A549 (cell line): ENCODE measurements around the gene FRMD4A. TPM values are rescaled to one million over a fixed set of nuclear protein-coding genes. Genes with fewer than 3 reads are reported as not detected.

Experiments
- ATAC-seq, 2 experiments: fragments of 200-7000 bp in 1 of 2; fragments of >200 bp in 1 of 2; cut with Nextera tagmentation in 1 of 2; cut with Tn5 transposase in 1 of 2; 3 replicates each; pipeline versions ENCODE4 v1.8.0 to v1.9.1; 2018 to 2020; ENCODE audit warnings: mild to moderate bottlenecking in 1 of 2, moderate library complexity in 1 of 2
- CTCF ChIA-PET: fragments of 300-600 bp; sonication (Branson Sonifier 250); formaldehyde crosslinking; extraction: SDS; loops from one replicate; lab custom pipeline; 2021; ENCODE audit warnings: antibody characterized with exemption, inconsistent platforms; lab: Yijun Ruan, JAX
- POLR2A ChIA-PET: fragments of 350-600 bp; formaldehyde crosslinking; extraction: SDS; loops from one replicate; lab custom pipeline; 2021; ENCODE audit warnings: antibody characterized with exemption, inconsistent platforms; lab: Yijun Ruan, JAX
- DNase-seq, 2 experiments: peaks; one replicate each; pipeline versions ENCODE4 v3.0.0 to v3.0.0-alpha.2; 2011 to 2016; ENCODE audit warnings: low read depth in 1 of 2, low spot score in 1 of 2
- FAIRE-seq: peaks from 2 replicates; lab custom pipeline; 2011; peaks lifted over from hg19 to GRCh38; lab: Jason Lieb, UNC
- H3K27ac ChIP-seq, 2 experiments: fragments of >200 bp; sonication (Bioruptor Twin); formaldehyde crosslinking; 3 replicates each; pipeline ENCODE4 v1.5.1; 2016 to 2017
- H3K4me1 ChIP-seq: fragments of >200 bp; sonication (Bioruptor Twin); formaldehyde crosslinking; 3 replicates; pipeline ENCODE4 v1.6.1; 2016
- H3K4me2 ChIP-seq: fragments of >200 bp; sonication (Bioruptor Twin); formaldehyde crosslinking; 3 replicates; pipeline ENCODE4 v1.6.1; 2016
- H3K4me3 ChIP-seq: fragments of >200 bp; sonication (Bioruptor Twin); formaldehyde crosslinking; 3 replicates; pipeline ENCODE4 v1.5.1; 2016
- H3K9me3 ChIP-seq: fragments of >200 bp; sonication (Bioruptor Twin); formaldehyde crosslinking; 3 replicates; pipeline ENCODE4 v1.6.1; 2016
- ATOH8 ChIP-seq: fragments of 250-450 bp; sonication (Bioruptor Pico); IDR thresholded peaks from 2 replicates; pipeline ENCODE4 v1.5.0; 2020; ENCODE audit warnings: low read depth, mild to moderate bottlenecking, moderate library complexity
- BCL3 ChIP-seq: fragments of >200 bp; sonication (Bioruptor Twin); formaldehyde crosslinking; IDR thresholded peaks from 3 replicates; pipeline ENCODE4 v1.6.1; 2016
- FOSB ChIP-seq: fragments of 250-450 bp; sonication (Bioruptor Pico); IDR thresholded peaks from 2 replicates; pipeline ENCODE4 v1.5.0; 2020; ENCODE audit warnings: mild to moderate bottlenecking, moderate library complexity
- HES2 ChIP-seq: fragments of >200 bp; sonication (Bioruptor Twin); formaldehyde crosslinking; IDR thresholded peaks from 2 replicates; pipeline ENCODE4 v1.6.1; 2016
- HMGXB4 ChIP-seq: fragments of 250-450 bp; sonication (Bioruptor Pico); IDR thresholded peaks from 2 replicates; pipeline ENCODE4 v1.5.0; 2021; ENCODE audit warnings: mild to moderate bottlenecking, moderate library complexity, borderline replicate concordance
- MAZ ChIP-seq: fragments of 150-350 bp; IDR thresholded peaks from 2 replicates; pipeline ENCODE4 v1.6.1; 2014; ENCODE audit warnings: antibody characterized with exemption, low read depth, low read length, borderline replicate concordance
- NPAS2 ChIP-seq: fragments of 250-450 bp; sonication (Bioruptor Pico); IDR thresholded peaks from 2 replicates; pipeline ENCODE4 v1.8.0; 2022; ENCODE audit warnings: mild to moderate bottlenecking, moderate library complexity, borderline replicate concordance
- POLR2A ChIP-seq: IDR thresholded peaks from 2 replicates; pipeline ENCODE4 v1.6.1; 2012; ENCODE audit warnings: mild to moderate bottlenecking, low read length
- POLR2AphosphoS2 ChIP-seq: conservative IDR thresholded peaks from 2 replicates; pipeline ENCODE4 v1.6.1; 2012; ENCODE audit warnings: low read length, improper control_type of control experiment, inconsistent platforms
- RARB ChIP-seq: fragments of 250-450 bp; sonication (Bioruptor Pico); IDR thresholded peaks from 2 replicates; pipeline ENCODE4 v1.8.0; 2021; ENCODE audit warnings: mild to moderate bottlenecking, moderate library complexity
- REST ChIP-seq: fragments of 200-600 bp; sonication (generic); IDR thresholded peaks from 2 replicates; pipeline ENCODE4 v1.6.1; 2016; ENCODE audit warnings: antibody characterized with exemption, mild to moderate bottlenecking, moderate library complexity
- SMC3 ChIP-seq: fragments of >200 bp; sonication (Bioruptor Twin); formaldehyde crosslinking; IDR thresholded peaks from 3 replicates; pipeline ENCODE4 v1.6.1; 2018; ENCODE audit warnings: inconsistent platforms
- WGBS: methylation state at CpG from one replicate; pipeline ENCODE4 v1.1.6; 2017; ENCODE audit errors: missing lambda C conversion rate; 5-methylcytosine and 5-hydroxymethylcytosine counted together
- polyA plus RNA-seq, 4 experiments: library from polyadenylated mRNA; depleted of rRNA in 3 of 4; stranded (reverse); fragments of >200 nt; fragmentation: RNase III in 1 of 4; extraction: RNeasy Plus Mini Kit Qiagen cat#74134 plus additional on column Dnase treatment in 1 of 4; gene quantifications; 2 replicates in 3 of 4; 3 replicates in 1 of 4; pipeline ENCODE4 v1.2.3, GENCODE V29; 2011 to 2017

Gene FRMD4A
- polyA plus RNA-seq, 2 of the 4 experiments (the other 2 are of a cell fraction), result 2.5 to 4.7 TPM

GRCh38 chr10:14089556-14090292 is 241.0 kb downstream of the FRMD4A start:
- 70% methylated on average over 17 of the region's 17 CpGs for WGBS
- no peak overlapping the region for H3K4me2 ChIP-seq
- CTCF ChIA-PET, result no interaction called here
- no peaks in the 10 kb centered on the region for H3K9me3 ChIP-seq
- H3K4me3 ChIP-seq, result no peak overlapping the region
- TF ChIP-seq POLR2AphosphoS2 (no peak), REST (no peak), HMGXB4 (no peak), RARB (no peak), MAZ (no peak), NPAS2 (CRISPR knock-in tag) (no peak)
- TF ChIP-seq, all 56 proteins: peak for 0
- POLR2A ChIA-PET, result no interaction called here
- ATAC-seq (no peak), DNase-seq (no peak), FAIRE-seq (no peak)
- Histone ChIP-seq H3K4me1 (no peaks in the 10 kb centered on the region), H3K27ac (no peak overlapping the region)

GRCh38 chr10:14087566-14087965 is 243.2 kb downstream of the FRMD4A start:
- H3K4me3 ChIP-seq, result no peak overlapping the region
- no peak for TF ChIP-seq FOSB (CRISPR knock-in tag)
- TF ChIP-seq, all 56 proteins: peak for 0
- ChIA-PET POLR2A (no interaction called here), CTCF (no interaction called here)
- Histone ChIP-seq H3K4me1 (no peaks in the 10 kb centered on the region), H3K9me3 (no peaks in the 10 kb centered on the region), H3K4me2 (no peak overlapping the region), H3K27ac (no peak overlapping the region)
- ATAC-seq (no peak), FAIRE-seq (no peak), DNase-seq (no peak)
- WGBS, result 53% methylated on average over 7 of the region's 7 CpGs

GRCh38 chr10:14086596-14086995 is 244.1 kb downstream of the FRMD4A start:
- ATAC-seq, result no peak
- CTCF ChIA-PET, result interaction anchor here (0.7 to 1.0 kb wide), 2 partner anchors 23 to 29 kb away, joined by 3 to 4 read pairs; no protein-coding TSS in a partner anchor

More at GRCh38 chr10:14086596-14086995, 244.1 kb downstream of the FRMD4A start:
- Histone ChIP-seq H3K4me2 (no peak overlapping the region), H3K4me3 (no peak overlapping the region), H3K9me3 (no peaks in the 10 kb centered on the region), H3K27ac (no peak overlapping the region), H3K4me1 (no peaks in the 10 kb centered on the region)
- TF ChIP-seq POLR2A (no peak), BCL3 (no peak), HES2 (no peak), ATOH8 (CRISPR knock-in tag) (no peak), SMC3 (no peak)
- POLR2A ChIA-PET, result no interaction called here
- DNase-seq (no peak), FAIRE-seq (no peak)
- WGBS, result 35% methylated on average over 3 of the region's 3 CpGs
